Smooth muscle cell of the umbilical artery (primary cell): Measurements from ENCODE around the gene C10orf95. TPM values are rescaled to one million over a fixed set of nuclear protein-coding genes. Genes with fewer than 3 reads are reported as not detected.

Experiments used
- total RNA-seq: library from RNA; depleted of rRNA; stranded (reverse); fragments of >200 nt; gene quantifications from 2 replicates; pipeline ENCODE4 v1.2.3, GENCODE V29; 2014

Gene C10orf95
- total RNA-seq: not detected in 2 replicates

DNA sequence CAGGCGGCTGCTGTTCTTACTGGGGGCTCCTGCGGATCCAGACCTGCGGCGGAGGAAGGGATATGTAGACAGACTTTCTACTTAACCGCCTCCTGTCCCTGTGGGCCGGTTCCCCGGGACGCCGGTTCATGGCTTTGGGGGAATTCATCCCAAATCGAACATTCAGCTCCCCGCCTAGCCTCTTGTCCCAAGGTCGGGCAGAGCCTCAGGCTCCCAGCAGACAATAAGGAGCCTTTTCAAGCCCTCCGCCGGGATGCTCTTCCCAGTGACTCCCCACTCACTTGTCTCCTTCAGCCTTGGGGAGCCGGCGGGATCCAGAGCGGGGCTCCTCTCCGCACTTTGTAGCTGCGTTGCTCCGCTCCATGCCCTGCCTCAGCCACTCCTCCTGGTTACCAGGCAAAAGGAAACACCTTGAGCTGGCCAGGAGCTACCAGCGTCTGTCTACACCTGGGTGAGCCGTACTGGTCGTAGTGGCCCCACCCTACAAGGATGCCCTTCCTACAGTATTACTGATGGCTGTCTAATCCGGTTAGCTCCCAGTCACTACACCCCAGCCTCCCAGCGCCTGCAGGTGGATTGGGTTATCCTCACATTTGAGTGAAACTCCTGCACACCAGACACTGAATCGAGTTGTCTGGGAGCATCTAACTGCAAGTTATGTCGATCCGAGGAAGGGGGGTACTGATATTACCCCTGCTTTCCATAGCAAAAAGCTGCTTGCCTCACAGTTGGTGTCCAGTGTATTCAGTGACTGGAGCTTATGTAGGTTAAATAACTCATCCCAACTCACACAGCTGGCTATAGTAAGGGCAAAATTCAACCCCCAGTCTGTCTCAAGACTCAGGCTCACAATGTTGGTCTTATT, at the start of gene C10orf95:
TSS of gene C10orf95 (minus strand) at position 439 of the 865 bp plus-strand sequence. CDS start 450 bp downstream, outside the sequence.

GRCh38 chr10:102432162-102432950, 19.0 kb downstream of the C10orf95 start, which contains the start of gene CUEDC2:
Gene CUEDC2 (minus strand): TSS chr10:102432574. CDS start chr10:102425188, 7,386 bp downstream.

GRCh38 chr10:102420714-102421506, 30.4 kb downstream of the C10orf95 start, which contains the start of gene FBXL15:
Gene FBXL15 (plus strand): TSS chr10:102420836. CDS start chr10:102421130, 294 bp downstream.

DNA sequence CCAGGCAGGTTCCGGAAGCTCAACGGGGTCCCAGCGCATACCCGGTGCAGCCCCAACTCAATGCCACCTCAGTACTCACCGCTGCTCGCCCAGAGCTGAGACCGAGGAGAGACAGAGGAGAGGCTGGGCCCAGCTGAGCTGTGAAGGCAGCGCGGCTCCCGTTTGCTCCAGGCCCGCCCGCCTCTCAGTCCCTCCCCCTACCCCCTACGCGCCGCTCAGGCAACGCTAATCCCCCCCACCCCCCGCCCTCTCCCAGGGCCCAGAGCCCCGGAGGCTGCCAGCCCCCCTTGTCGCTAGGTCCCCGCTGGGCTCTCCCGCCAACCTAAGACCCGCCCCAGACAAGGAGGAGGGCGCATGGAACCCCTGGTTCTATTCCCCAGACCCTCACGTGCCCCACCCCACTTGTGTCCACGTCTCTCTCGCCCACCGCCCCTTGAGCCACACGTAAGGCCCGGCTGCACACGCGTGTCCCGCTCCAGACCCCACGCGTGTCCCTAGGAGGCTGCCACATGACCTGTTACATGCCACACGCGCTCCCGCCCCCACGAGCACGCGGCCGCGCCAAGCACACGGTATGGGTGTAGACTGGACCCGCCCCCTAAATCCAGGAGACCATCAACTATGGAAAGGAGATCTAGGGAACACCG, 32.6 kb downstream of the C10orf95 start, which contains the start of gene PSD:
TSS of gene PSD (minus strand) at position 164 of the 647 bp plus-strand sequence. CDS start 1,747 bp downstream, outside the sequence.

Other genes starting within 250 kb of the C10orf95 start
- gene ELOVL3, start 225.2 kb downstream of the C10orf95 start, total RNA-seq: 0.42 and 2.4 TPM in 2 replicates
- gene PITX3, start 210.0 kb downstream of the C10orf95 start, total RNA-seq: not detected in 2 replicates
- 35.6 and 71.9 TPM in 2 replicates for gene GBF1, start 206.0 kb downstream of the C10orf95 start, total RNA-seq
- gene NFKB2, start 55.8 kb downstream of the C10orf95 start, total RNA-seq: 30.6 and 51.0 TPM in 2 replicates
- gene PSD, start 32.8 kb downstream of the C10orf95 start, total RNA-seq: 2.4 and 12.2 TPM in 2 replicates
- 7.7 TPM in 2 replicates for gene FBXL15, start 30.7 kb downstream of the C10orf95 start, total RNA-seq
- 36.8 and 49.1 TPM in 2 replicates for gene CUEDC2, start 19.0 kb downstream of the C10orf95 start, total RNA-seq
- 115 and 181 TPM in 2 replicates for gene ACTR1A, start 51.2 kb upstream of the C10orf95 start, total RNA-seq
- 4.5 and 8.2 TPM in 2 replicates for gene SUFU, start 52.4 kb upstream of the C10orf95 start, total RNA-seq
- gene TRIM8, start 192.9 kb upstream of the C10orf95 start, total RNA-seq: 86.4 and 135 TPM in 2 replicates